GM18498 (cell line): Measurements from ENCODE around the gene MCM6.
A peak's percentile ranks its signal among the peaks of the same experiment; 100 is the strongest.
"Not testable (repeated sequence)": the region's sequence is repeated elsewhere in the genome, so short reads cannot be mapped to it uniquely, and the experiment has no call there.

Experiments used
- ATAC-seq: cut with Tn5 transposase; IDR thresholded peaks from one replicate; pipeline ENCODE4 v1.9.1; 2021; ENCODE audit warnings: mild to moderate bottlenecking, moderate library complexity; ENCODE audit not compliant: unreplicated experiment

The MCM6 gene

GRCh38 chr2:135876066-135876711, at the start of gene MCM6:
TSS of gene MCM6 (minus strand) at chr2:135876443. CDS start at chr2:135876365, 78 bp downstream.
- ATAC-seq, result peak; percentile 94

- ATAC-seq, result no peak
Observed at GRCh38 chr2:135925571-135925970, 49.3 kb upstream of the MCM6 start.

GRCh38 chr2:135916207-135916606, 40.0 kb upstream of the MCM6 start:
- ATAC-seq, result no peak

- ATAC-seq, result no peak
Observed at GRCh38 chr2:135914485-135914884, 38.2 kb upstream of the MCM6 start.

GRCh38 chr2:135913727-135914365, 37.6 kb upstream of the MCM6 start:
- no peak for ATAC-seq

- no peak for ATAC-seq
Observed at GRCh38 chr2:135909976-135910375, 33.7 kb upstream of the MCM6 start.

- no peak for ATAC-seq
Observed at GRCh38 chr2:135905679-135906078, 29.4 kb upstream of the MCM6 start.

GRCh38 chr2:135904341-135904989, 28.2 kb upstream of the MCM6 start:
- ATAC-seq, result no peak

- no peak for ATAC-seq
Observed at GRCh38 chr2:135903650-135904049, 27.4 kb upstream of the MCM6 start.

- ATAC-seq, result no peak
Observed at GRCh38 chr2:135899567-135899966, 23.3 kb upstream of the MCM6 start.

GRCh38 chr2:135898234-135898786, 22.1 kb upstream of the MCM6 start:
- no peak for ATAC-seq

- no peak for ATAC-seq
Observed at GRCh38 chr2:135894930-135895329, 18.7 kb upstream of the MCM6 start.

- ATAC-seq, result no peak
Observed at GRCh38 chr2:135893374-135893794, 17.1 kb upstream of the MCM6 start.

GRCh38 chr2:135890835-135891234, 14.6 kb upstream of the MCM6 start:
- no peak for ATAC-seq

- no peak for ATAC-seq
Observed at GRCh38 chr2:135890149-135890548, 13.9 kb upstream of the MCM6 start.

GRCh38 chr2:135888587-135888986, 12.3 kb upstream of the MCM6 start:
- not testable (repeated sequence) for ATAC-seq

- no peak for ATAC-seq
Observed at GRCh38 chr2:135885709-135886108, 9.5 kb upstream of the MCM6 start.

GRCh38 chr2:135882415-135882814, 6.2 kb upstream of the MCM6 start:
- ATAC-seq, result no peak

GRCh38 chr2:135876770-135877169, 527 bp upstream of the MCM6 start:
- not testable (repeated sequence) for ATAC-seq

- ATAC-seq, result peak; percentile 69
Observed at GRCh38 chr2:135875491-135876065, 665 bp downstream of the MCM6 start.

- ATAC-seq, result no peak
Observed at GRCh38 chr2:135874777-135875365, 1.4 kb downstream of the MCM6 start.
